ENCODE measurements around the gene KIT. TPM values are rescaled to one million over a fixed set of nuclear protein-coding genes. Genes with fewer than 3 reads are reported as not detected.

The KIT gene
- polyA plus RNA-seq, 1 experiment: 3.3 TPM

GRCh38 chr4:54683616-54684346, 26.0 kb downstream of the KIT start:
- no peak for DNase-seq (ENCODE audit: low read depth)
- no peak overlapping the region for H3K4me3 ChIP-seq (ENCODE audit: low read depth, low read length)
- H3K27me3 ChIP-seq (ENCODE audit: control insufficient read depth, insufficient read depth, low read length): no peaks in the 10 kb centered on the region
- peak; percentile 35 for TF ChIP-seq CTCF (IDR thresholded peaks at IDR 0.05; ENCODE audit: insufficient read depth, low read depth, low read length)
- ChIA-PET CTCF (interaction anchor here (1.8 kb wide), 1 partner anchor 277 kb away, joined by 6 read pairs; no protein-coding TSS in a partner anchor), POLR2A (no interaction called here)
- no peaks in the 10 kb centered on the region for H3K36me3 ChIP-seq (ENCODE audit: control insufficient read depth, insufficient read depth, low read length)

- Histone ChIP-seq H3K4me3 (ENCODE audit: low read depth, low read length) (no peak overlapping the region), H3K36me3 (ENCODE audit: control insufficient read depth, insufficient read depth, low read length) (no peaks in the 10 kb centered on the region), H3K27me3 (ENCODE audit: control insufficient read depth, insufficient read depth, low read length) (no peaks in the 10 kb centered on the region)
- TF ChIP-seq CTCF (IDR thresholded peaks at IDR 0.05; ENCODE audit: insufficient read depth, low read depth, low read length): no peak
- no peak for DNase-seq (ENCODE audit: low read depth)
- CTCF ChIA-PET: interaction anchor here (0.6 to 1.4 kb wide), 4 partner anchors 10 to 275 kb away, joined by 3 to 4 read pairs (median 4); no protein-coding TSS in a partner anchor
- POLR2A ChIA-PET: no interaction called here
These were observed 28.1 kb downstream of the KIT start for GRCh38 chr4:54685810-54686209.

- TF ChIP-seq CTCF (IDR thresholded peaks at IDR 0.05; ENCODE audit: insufficient read depth, low read depth, low read length): no peak
- DNase-seq (ENCODE audit: low read depth): no peak
- no peaks in the 10 kb centered on the region for H3K27me3 ChIP-seq (ENCODE audit: control insufficient read depth, insufficient read depth, low read length)
- POLR2A ChIA-PET: no interaction called here
- H3K4me3 ChIP-seq (ENCODE audit: low read depth, low read length): no peak overlapping the region
- CTCF ChIA-PET: interaction anchor here (0.6 to 1.5 kb wide), 2 partner anchors 9 to 135 kb away, joined by 3 read pairs; no protein-coding TSS in a partner anchor
- no peaks in the 10 kb centered on the region for H3K36me3 ChIP-seq (ENCODE audit: control insufficient read depth, insufficient read depth, low read length)
These were observed 30.4 kb downstream of the KIT start for GRCh38 chr4:54687887-54688841.

DNA sequence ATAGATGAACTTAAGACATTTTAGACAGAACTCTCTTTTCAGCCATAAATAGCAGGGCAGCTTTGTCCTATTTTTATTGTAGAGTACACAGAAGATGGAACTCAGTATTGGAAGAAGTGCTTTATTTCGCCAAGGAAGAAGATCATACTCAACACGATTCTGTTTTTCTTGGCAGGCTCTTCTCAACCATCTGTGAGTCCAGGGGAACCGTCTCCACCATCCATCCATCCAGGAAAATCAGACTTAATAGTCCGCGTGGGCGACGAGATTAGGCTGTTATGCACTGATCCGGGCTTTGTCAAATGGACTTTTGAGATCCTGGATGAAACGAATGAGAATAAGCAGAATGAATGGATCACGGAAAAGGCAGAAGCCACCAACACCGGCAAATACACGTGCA, 37.6 kb downstream of the KIT start:
- POLR2A ChIA-PET: no interaction called here
- no peak for DNase-seq (ENCODE audit: low read depth)
- CTCF ChIA-PET: interaction anchor here (0.6 kb wide), 1 partner anchor 33 kb away, joined by 4 read pairs; no protein-coding TSS in a partner anchor
- Histone ChIP-seq H3K4me3 (ENCODE audit: low read depth, low read length) (no peak overlapping the region), H3K36me3 (ENCODE audit: control insufficient read depth, insufficient read depth, low read length) (no peaks in the 10 kb centered on the region), H3K27me3 (ENCODE audit: control insufficient read depth, insufficient read depth, low read length) (no peaks in the 10 kb centered on the region)
- TF ChIP-seq CTCF (IDR thresholded peaks at IDR 0.05; ENCODE audit: insufficient read depth, low read depth, low read length): no peak

DNA sequence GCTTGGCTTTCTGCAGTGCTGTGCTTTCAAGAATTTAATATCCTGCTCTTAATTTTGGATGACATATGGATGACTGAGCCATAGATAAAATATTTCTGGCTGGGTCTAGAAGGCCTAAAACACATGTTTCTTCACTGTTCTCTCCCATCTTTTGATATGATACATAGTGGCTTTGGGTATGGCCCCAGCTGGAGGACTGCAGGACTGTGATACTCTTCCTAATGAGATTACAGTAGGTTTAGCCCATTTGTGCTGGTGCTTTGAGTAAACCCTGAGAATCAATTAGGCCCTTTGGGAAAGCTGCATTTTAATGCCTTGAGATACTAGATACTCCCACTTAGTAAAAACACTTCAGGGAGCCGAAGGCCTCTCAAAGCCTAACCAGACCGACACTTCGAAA, 38.0 kb downstream of the KIT start:
- no peaks in the 10 kb centered on the region for H3K36me3 ChIP-seq (ENCODE audit: control insufficient read depth, insufficient read depth, low read length)
- no peaks in the 10 kb centered on the region for H3K27me3 ChIP-seq (ENCODE audit: control insufficient read depth, insufficient read depth, low read length)
- no peak overlapping the region for H3K4me3 ChIP-seq (ENCODE audit: low read depth, low read length)
- POLR2A ChIA-PET: no interaction called here
- no peak for TF ChIP-seq CTCF (IDR thresholded peaks at IDR 0.05; ENCODE audit: insufficient read depth, low read depth, low read length)
- DNase-seq (ENCODE audit: low read depth): no peak
- CTCF ChIA-PET: interaction anchor here (0.6 kb wide), 2 partner anchors 23 to 33 kb away, joined by 3 to 4 read pairs; no protein-coding TSS in a partner anchor
